SK-N-SH treated with all-trans-retinoic acid at 6 μM for 48 hours (cell line): Measurements from ENCODE around the gene ABR.
A peak's percentile ranks its signal among the peaks of the same experiment; 100 is the strongest.

Source experiments
- ATAC-seq: fragments of 200-7000 bp; cut with Tn5 transposase; 3 replicates; pipeline ENCODE4 v1.9.1; 2020; ENCODE audit warnings: mild to moderate bottlenecking, moderate library complexity
- ARNTL ChIP-seq: fragments of 450-650 bp; formaldehyde crosslinking; IDR thresholded peaks from 2 replicates; pipeline ENCODE4 v1.5.0; 2020; ENCODE audit warnings: low read depth, mild to moderate bottlenecking, moderate library complexity, borderline replicate concordance
- BACH2 ChIP-seq: fragments of 250-450 bp; sonication (Bioruptor Pico); IDR thresholded peaks from 2 replicates; pipeline ENCODE4 v1.9.0; 2021; ENCODE audit warnings: mild to moderate bottlenecking, borderline replicate concordance
- CREB5 ChIP-seq: fragments of 250-450 bp; sonication (Bioruptor Pico); IDR thresholded peaks from 2 replicates; pipeline ENCODE4 v1.5.1; 2020; ENCODE audit warnings: low read depth, mild to moderate bottlenecking, moderate library complexity
- CSDC2 ChIP-seq: fragments of 250-450 bp; sonication (Bioruptor Pico); IDR thresholded peaks from 2 replicates; pipeline ENCODE4 v1.5.0; 2020; ENCODE audit warnings: mild to moderate bottlenecking, moderate library complexity
- CSRNP3 ChIP-seq: fragments of 250-450 bp; sonication (Bioruptor Pico); IDR thresholded peaks from 2 replicates; pipeline ENCODE4 v1.5.1; 2021; ENCODE audit warnings: mild to moderate bottlenecking, moderate library complexity
- ESRRG ChIP-seq: fragments of 250-450 bp; sonication (Bioruptor Pico); IDR thresholded peaks from 2 replicates; pipeline ENCODE4 v1.6.1; 2021; ENCODE audit warnings: mild to moderate bottlenecking
- GLIS3 ChIP-seq: fragments of 250-450 bp; sonication (Bioruptor Pico); IDR thresholded peaks from 2 replicates; pipeline ENCODE4 v1.5.0; 2020; ENCODE audit warnings: mild to moderate bottlenecking, moderate library complexity
- OSR1 ChIP-seq: fragments of 250-450 bp; sonication (Bioruptor Pico); IDR thresholded peaks from 2 replicates; pipeline ENCODE4 v1.8.0; 2022; ENCODE audit warnings: moderate library complexity, mild to moderate bottlenecking, inconsistent platforms
- PATZ1 ChIP-seq: fragments of 250-450 bp; sonication (Bioruptor Pico); IDR thresholded peaks from 2 replicates; pipeline ENCODE4 v1.8.0; 2020; ENCODE audit warnings: mild to moderate bottlenecking, moderate library complexity, borderline replicate concordance
- POU6F1 ChIP-seq: fragments of 250-450 bp; sonication (Bioruptor Pico); IDR thresholded peaks from 2 replicates; pipeline ENCODE4 v1.8.0; 2021; ENCODE audit warnings: low read depth, mild to moderate bottlenecking, moderate library complexity, borderline replicate concordance
- RARB ChIP-seq: fragments of 250-450 bp; sonication (Bioruptor Pico); IDR thresholded peaks from 2 replicates; pipeline ENCODE4 v1.8.0; 2021; ENCODE audit warnings: mild to moderate bottlenecking, moderate library complexity
- SNAI2 ChIP-seq: fragments of 250-450 bp; sonication (Bioruptor Pico); IDR thresholded peaks from 2 replicates; pipeline ENCODE4 v1.5.0; 2020; ENCODE audit warnings: mild to moderate bottlenecking, moderate library complexity
- TCF4 ChIP-seq: fragments of 250-450 bp; sonication (Bioruptor Pico); IDR thresholded peaks from 2 replicates; pipeline ENCODE4 v1.8.0; 2021; ENCODE audit warnings: mild to moderate bottlenecking, moderate library complexity, borderline replicate concordance
- TSHZ2 ChIP-seq: fragments of 250-450 bp; sonication (Bioruptor Pico); IDR thresholded peaks from 2 replicates; pipeline ENCODE4 v1.5.0; 2020; ENCODE audit warnings: mild to moderate bottlenecking, moderate library complexity
- ZC3H10 ChIP-seq: fragments of 250-450 bp; sonication (Bioruptor Pico); IDR thresholded peaks from 2 replicates; pipeline ENCODE4 v1.5.1; 2021; ENCODE audit warnings: mild to moderate bottlenecking, moderate library complexity
- ZFP3 ChIP-seq: fragments of 250-450 bp; sonication (Bioruptor Pico); IDR thresholded peaks from 2 replicates; pipeline ENCODE4 v1.5.0; 2020; ENCODE audit warnings: mild to moderate bottlenecking, moderate library complexity
- ZFP30 ChIP-seq: fragments of 450-650 bp; formaldehyde crosslinking; IDR thresholded peaks from 2 replicates; pipeline ENCODE4 v1.5.0; 2022; ENCODE audit warnings: mild to moderate bottlenecking, moderate library complexity
- ZNF565 ChIP-seq: fragments of 450-650 bp; formaldehyde crosslinking; conservative IDR thresholded peaks from 2 replicates; pipeline ENCODE4 v1.5.0; 2020; ENCODE audit warnings: low read depth, mild to moderate bottlenecking, moderate library complexity
- ZNF70 ChIP-seq: fragments of 450-650 bp; formaldehyde crosslinking; IDR thresholded peaks from 2 replicates; pipeline ENCODE4 v1.5.0; 2020; ENCODE audit warnings: mild to moderate bottlenecking, moderate library complexity
- ZNF8 ChIP-seq: fragments of 450-650 bp; formaldehyde crosslinking; IDR thresholded peaks from 2 replicates; pipeline ENCODE4 v1.5.0; 2020; ENCODE audit warnings: mild to moderate bottlenecking, moderate library complexity

ABR gene

GRCh38 chr17:1031711-1032110 lies 148.1 kb downstream of the ABR start:
- ATAC-seq = no peak
- TF ChIP-seq TSHZ2 (CRISPR knock-in tag) (no peak), ZFP30 (CRISPR knock-in tag) (no peak), RARB (CRISPR knock-in tag) (no peak), OSR1 (CRISPR knock-in tag) (no peak), ZNF8 (CRISPR knock-in tag) (no peak), ESRRG (CRISPR knock-in tag) (no peak), ZFP3 (no peak), ZC3H10 (CRISPR knock-in tag) (no peak), PATZ1 (CRISPR knock-in tag) (no peak), GLIS3 (CRISPR knock-in tag) (no peak), BACH2 (CRISPR knock-in tag) (no peak)

- peak; percentile 71 for ATAC-seq
- peak; percentile 93 for TF ChIP-seq ZNF70 (CRISPR knock-in tag)
- peak; percentile 62 for TF ChIP-seq TSHZ2 (CRISPR knock-in tag)
- no peak for TF ChIP-seq ARNTL (CRISPR knock-in tag)
- no peak for TF ChIP-seq ESRRG (CRISPR knock-in tag)
- TF ChIP-seq ZFP3 = no peak
These were observed 148.9 kb downstream of the ABR start for GRCh38 chr17:1030684-1031532.

- TF ChIP-seq TCF4 (CRISPR knock-in tag) = no peak
- no peak for TF ChIP-seq ZFP3
- TF ChIP-seq CSDC2 (CRISPR knock-in tag) = no peak
- no peak for TF ChIP-seq ZNF8 (CRISPR knock-in tag)
- TF ChIP-seq CREB5 = no peak
- TF ChIP-seq SNAI2 (CRISPR knock-in tag) = no peak
- TF ChIP-seq POU6F1 (CRISPR knock-in tag) = no peak
- TF ChIP-seq ZNF70 (CRISPR knock-in tag) = no peak
- TF ChIP-seq GLIS3 (CRISPR knock-in tag) = no peak
- TF ChIP-seq ESRRG (CRISPR knock-in tag) = no peak
- no peak for TF ChIP-seq ZNF565
- TF ChIP-seq RARB (CRISPR knock-in tag) = no peak
- no peak for TF ChIP-seq PATZ1 (CRISPR knock-in tag)
- no peak for TF ChIP-seq CSRNP3 (CRISPR knock-in tag)
- TF ChIP-seq, all 23 proteins: peak for 0
- peak; percentile 40; the same call in 2 of the 3 replicates for ATAC-seq
These were observed 149.7 kb downstream of the ABR start for GRCh38 chr17:1029922-1030644.
